Prostate gland (tissue), 2 donors: Measurements from ENCODE around the gene CCDC14.

Experiments used
- POLR2A ChIP-seq: fragments of 450-650 bp; IDR thresholded peaks from one replicate; pipeline ENCODE4 v1.6.1; 2016; ENCODE audit warnings: antibody characterized with exemption, mild to moderate bottlenecking
- POLR2AphosphoS5 ChIP-seq: sonication (generic); formaldehyde crosslinking; IDR thresholded peaks from one replicate; pipeline ENCODE4 v1.6.1; 2017; ENCODE audit warnings: antibody characterized with exemption
- TF ChIP-seq, protein P1 (sequence below), 4 experiments: fragments of 200-600 bp in 2 of 4; fragments of 450-650 bp in 2 of 4; sonication (generic) in 2 of 4; IDR thresholded peaks; 1 replicate in 3 of 4; 2 replicates in 1 of 4; pipeline ENCODE4 v1.5.1; 2016 to 2019; ENCODE audit warnings: antibody characterized with exemption in 4 of 4, mild to moderate bottlenecking in 2 of 4, moderate library complexity in 2 of 4

DNA sequence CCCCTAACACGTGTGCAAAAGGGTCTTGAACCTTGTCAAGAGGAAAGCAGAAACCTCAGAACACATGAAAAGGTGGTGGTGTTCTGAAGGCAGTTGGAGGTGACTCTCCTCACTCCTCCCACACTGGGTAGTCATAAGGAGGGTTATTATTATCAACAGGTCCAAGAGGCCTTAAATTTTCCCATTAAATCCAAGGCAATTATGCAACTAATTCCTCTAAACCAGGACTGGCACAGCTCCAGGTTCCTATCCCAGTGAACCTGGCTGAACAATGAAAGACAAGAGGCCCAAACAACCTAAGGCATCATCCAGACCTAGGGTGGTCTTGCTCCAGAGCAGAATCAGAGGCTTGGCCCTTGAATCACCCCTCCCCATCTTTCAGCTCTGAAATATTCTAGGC, 91.9 kb downstream of the CCDC14 start:
- TF ChIP-seq POLR2A = no peak
- TF ChIP-seq, protein P1, sequence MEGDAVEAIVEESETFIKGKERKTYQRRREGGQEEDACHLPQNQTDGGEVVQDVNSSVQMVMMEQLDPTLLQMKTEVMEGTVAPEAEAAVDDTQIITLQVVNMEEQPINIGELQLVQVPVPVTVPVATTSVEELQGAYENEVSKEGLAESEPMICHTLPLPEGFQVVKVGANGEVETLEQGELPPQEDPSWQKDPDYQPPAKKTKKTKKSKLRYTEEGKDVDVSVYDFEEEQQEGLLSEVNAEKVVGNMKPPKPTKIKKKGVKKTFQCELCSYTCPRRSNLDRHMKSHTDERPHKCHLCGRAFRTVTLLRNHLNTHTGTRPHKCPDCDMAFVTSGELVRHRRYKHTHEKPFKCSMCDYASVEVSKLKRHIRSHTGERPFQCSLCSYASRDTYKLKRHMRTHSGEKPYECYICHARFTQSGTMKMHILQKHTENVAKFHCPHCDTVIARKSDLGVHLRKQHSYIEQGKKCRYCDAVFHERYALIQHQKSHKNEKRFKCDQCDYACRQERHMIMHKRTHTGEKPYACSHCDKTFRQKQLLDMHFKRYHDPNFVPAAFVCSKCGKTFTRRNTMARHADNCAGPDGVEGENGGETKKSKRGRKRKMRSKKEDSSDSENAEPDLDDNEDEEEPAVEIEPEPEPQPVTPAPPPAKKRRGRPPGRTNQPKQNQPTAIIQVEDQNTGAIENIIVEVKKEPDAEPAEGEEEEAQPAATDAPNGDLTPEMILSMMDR (IDR thresholded peaks at IDR 0.05) = no peak
- no peak for TF ChIP-seq POLR2AphosphoS5
